Erythroblast (primary cell): ENCODE data around the gene MAP4K1.

ENCODE experiments used
- GATA1 ChIP-seq: IDR thresholded peaks from 2 replicates; pipeline ENCODE4 v1.6.1; 2011; ENCODE audit warnings: low read depth, mild to moderate bottlenecking, control low read depth, low read length, moderate library complexity
- POLR2A ChIP-seq: IDR thresholded peaks from 2 replicates; pipeline ENCODE4 v1.6.1; 2011; ENCODE audit warnings: mild to moderate bottlenecking, low read length

DNA sequence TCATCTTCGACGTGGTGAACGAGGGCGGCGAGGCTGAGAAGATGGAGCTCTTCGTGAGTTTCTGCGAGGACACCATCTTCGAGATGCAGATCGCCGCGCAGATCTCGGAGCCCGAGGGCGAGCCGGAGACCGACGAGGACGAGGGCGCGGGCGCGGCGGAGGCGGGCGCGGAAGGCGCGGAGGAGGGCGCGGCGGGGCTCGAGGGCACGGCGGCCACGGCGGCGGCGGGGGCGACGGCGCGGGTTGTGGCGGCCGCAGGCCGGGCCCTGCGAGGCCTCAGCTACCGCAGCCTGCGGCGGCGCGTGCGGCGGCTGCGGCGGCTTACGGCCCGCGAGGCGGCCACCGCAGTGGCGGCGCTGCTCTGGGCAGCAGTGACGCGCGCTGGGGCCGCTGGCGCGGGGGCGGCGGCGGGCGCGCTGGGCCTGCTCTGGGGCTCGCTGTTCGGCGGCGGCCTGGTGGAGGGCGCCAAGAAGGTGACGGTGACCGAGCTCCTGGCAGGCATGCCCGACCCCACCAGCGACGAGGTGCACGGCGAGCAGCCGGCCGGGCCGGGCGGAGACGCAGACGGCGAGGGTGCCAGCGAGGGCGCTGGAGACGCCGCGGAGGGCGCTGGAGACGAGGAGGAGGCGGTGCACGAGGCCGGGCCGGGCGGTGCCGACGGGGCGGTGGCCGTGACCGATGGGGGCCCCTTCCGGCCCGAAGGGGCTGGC, 52.6 kb downstream of the MAP4K1 start:
- TF ChIP-seq POLR2A, result no peak
- TF ChIP-seq GATA1, result no peak
